Testis (tissue), 3 donors: ENCODE results near the gene TMEM63B. TPM values are rescaled to one million over a fixed set of nuclear protein-coding genes. Genes with fewer than 3 reads are reported as not detected.

Experiments used
- DNase-seq: peaks from one replicate; pipeline ENCODE4 v3.0.0-alpha.2; 2019
- H3K27ac ChIP-seq, 2 donors: fragments of 200-600 bp; sonication (generic); one replicate each; pipeline ENCODE4 v1.5.1; 2019
- H3K27me3 ChIP-seq: fragments of 200-600 bp; sonication (generic); one replicate; pipeline ENCODE4 v1.5.1; 2019
- H3K36me3 ChIP-seq: fragments of 200-600 bp; sonication (generic); one replicate; pipeline ENCODE4 v1.5.1; 2017; ENCODE audit warnings: low read depth; ENCODE audit errors: missing control alignments
- H3K4me1 ChIP-seq: fragments of 200-600 bp; sonication (generic); one replicate; pipeline ENCODE4 v1.5.1; 2019
- H3K4me3 ChIP-seq, 2 donors: fragments of 200-600 bp; sonication (generic); one replicate each; pipeline ENCODE4 v1.5.1; 2017 to 2019
- H3K9me3 ChIP-seq: fragments of 200-600 bp; sonication (generic); one replicate; pipeline ENCODE4 v1.5.1; 2017
- POLR2A ChIP-seq: fragments of 450-650 bp; IDR thresholded peaks from one replicate; pipeline ENCODE4 v1.6.1; 2017; ENCODE audit warnings: antibody characterized with exemption, mild to moderate bottlenecking, moderate library complexity
- WGBS, 2 donors: methylation state at CpG; one replicate each; pipeline ENCODE4 v1.1.5; 2018; 5-methylcytosine and 5-hydroxymethylcytosine counted together
- intact Hi-C: fragments of 100-400 bp; cut with DNase I; formaldehyde crosslinking; loops from one replicate; pipeline ENCODE4 v1.15.1; 2023; ENCODE audit warnings: low total_unique reads
- polyA plus RNA-seq: library from polyadenylated mRNA; stranded (reverse); fragments of 350-450 nt; fragmentation: Illumina TruSeq; extraction: RNeasy Lipid Tissue Mini Kit (QIAGEN cat#74804); gene quantifications from one replicate; pipeline ENCODE4 v1.2.3, GENCODE V29; 2014; ENCODE audit warnings: low read depth, low replicate concordance; ENCODE audit not compliant: insufficient read depth
- total RNA-seq, 2 donors: library from RNA; depleted of rRNA; stranded (reverse); fragments of >200 nt; gene quantifications; one replicate each; pipeline ENCODE4 v1.2.3, GENCODE V29; 2016
- TF ChIP-seq, protein P1 (sequence below), 3 experiments: fragments of 450-650 bp in 2 of 3; fragments of 200-600 bp in 1 of 3; sonication (generic) in 1 of 3; IDR thresholded peaks; one replicate each; pipeline ENCODE4 v1.5.1; 2016 to 2019; ENCODE audit warnings: antibody characterized with exemption in 3 of 3, mild to moderate bottlenecking in 2 of 3, moderate library complexity in 1 of 3

TMEM63B gene
- total and polyA plus RNA-seq, 3 donors from 2014 or later: 79.0 to 170 (median 139) TPM

DNA sequence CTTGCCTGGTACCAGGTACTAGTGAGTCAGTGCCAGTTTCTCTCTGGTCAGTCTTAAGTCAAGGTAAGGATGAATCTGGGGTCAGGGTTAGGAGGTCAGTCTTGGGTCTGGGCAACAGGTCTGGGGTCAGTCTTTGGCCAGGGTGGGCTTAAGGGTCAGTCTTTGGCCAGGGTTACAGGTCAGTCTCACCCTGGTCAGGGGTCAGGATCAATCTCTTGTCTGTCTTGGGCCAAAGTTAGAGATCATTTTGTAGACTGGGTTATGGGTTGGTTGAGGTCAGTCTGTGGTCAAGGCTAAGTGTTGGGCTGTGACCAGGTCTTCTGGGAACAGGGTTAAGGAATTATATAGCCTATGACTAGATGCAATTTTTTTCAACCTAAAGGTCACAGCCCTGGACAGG lies 18.5 kb downstream of the TMEM63B start:
- Histone ChIP-seq H3K9me3 (no peaks in the 10 kb centered on the region), H3K27me3 (no peaks in the 10 kb centered on the region), H3K4me3 (no peak overlapping the region), H3K36me3 (no peaks in the 10 kb centered on the region), H3K4me1 (no peaks in the 10 kb centered on the region), H3K27ac (no peak overlapping the region)
- intact Hi-C loops: no loop called here
- TF ChIP-seq, protein P1, sequence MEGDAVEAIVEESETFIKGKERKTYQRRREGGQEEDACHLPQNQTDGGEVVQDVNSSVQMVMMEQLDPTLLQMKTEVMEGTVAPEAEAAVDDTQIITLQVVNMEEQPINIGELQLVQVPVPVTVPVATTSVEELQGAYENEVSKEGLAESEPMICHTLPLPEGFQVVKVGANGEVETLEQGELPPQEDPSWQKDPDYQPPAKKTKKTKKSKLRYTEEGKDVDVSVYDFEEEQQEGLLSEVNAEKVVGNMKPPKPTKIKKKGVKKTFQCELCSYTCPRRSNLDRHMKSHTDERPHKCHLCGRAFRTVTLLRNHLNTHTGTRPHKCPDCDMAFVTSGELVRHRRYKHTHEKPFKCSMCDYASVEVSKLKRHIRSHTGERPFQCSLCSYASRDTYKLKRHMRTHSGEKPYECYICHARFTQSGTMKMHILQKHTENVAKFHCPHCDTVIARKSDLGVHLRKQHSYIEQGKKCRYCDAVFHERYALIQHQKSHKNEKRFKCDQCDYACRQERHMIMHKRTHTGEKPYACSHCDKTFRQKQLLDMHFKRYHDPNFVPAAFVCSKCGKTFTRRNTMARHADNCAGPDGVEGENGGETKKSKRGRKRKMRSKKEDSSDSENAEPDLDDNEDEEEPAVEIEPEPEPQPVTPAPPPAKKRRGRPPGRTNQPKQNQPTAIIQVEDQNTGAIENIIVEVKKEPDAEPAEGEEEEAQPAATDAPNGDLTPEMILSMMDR (IDR thresholded peaks at IDR 0.05): no peak
- no peak for TF ChIP-seq POLR2A
- DNase-seq: no peak

DNA sequence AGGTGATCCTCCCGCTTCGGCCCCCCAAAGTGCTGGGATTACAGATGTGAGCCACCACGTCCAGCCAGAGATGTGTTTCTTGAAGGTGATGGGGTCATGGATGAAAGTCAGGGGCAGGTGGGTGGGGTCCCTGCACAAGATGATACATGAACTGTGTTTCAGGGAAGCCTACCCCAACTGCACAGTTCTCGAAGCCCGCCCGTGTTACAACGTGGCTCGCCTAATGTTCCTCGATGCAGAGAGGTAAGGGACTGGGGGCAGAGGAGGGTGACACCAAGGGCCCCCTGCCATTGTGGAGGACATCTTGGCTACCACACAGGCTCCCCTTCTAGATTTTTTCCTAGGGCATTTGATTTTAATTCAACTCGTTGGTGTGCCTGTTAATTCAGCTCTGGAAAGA lies 19.3 kb downstream of the TMEM63B start:
- Histone ChIP-seq H3K4me3 (no peak overlapping the region), H3K9me3 (no peaks in the 10 kb centered on the region), H3K27ac (no peak overlapping the region), H3K36me3 (no peaks in the 10 kb centered on the region), H3K27me3 (no peaks in the 10 kb centered on the region), H3K4me1 (no peaks in the 10 kb centered on the region)
- 85 to 86% methylated on average over 7 to 10 of the region's 10 CpGs for WGBS, 2 donors
- intact Hi-C loops: no loop called here
- no peak for DNase-seq
- TF ChIP-seq POLR2A: no peak
- TF ChIP-seq, protein P1 (IDR thresholded peaks at IDR 0.05): no peak

GRCh38 chr6:44147256-44147655 lies 19.9 kb downstream of the TMEM63B start:
- Histone ChIP-seq H3K9me3 (no peaks in the 10 kb centered on the region), H3K4me3 (no peak overlapping the region), H3K4me1 (no peaks in the 10 kb centered on the region), H3K27ac (no peak overlapping the region), H3K36me3 (no peaks in the 10 kb centered on the region), H3K27me3 (no peaks in the 10 kb centered on the region)
- WGBS, 2 donors: 87 to 89% methylated on average over 6 to 7 of the region's 7 CpGs
- no peak for DNase-seq
- TF ChIP-seq, protein P1 (IDR thresholded peaks at IDR 0.05): no peak
- TF ChIP-seq POLR2A: no peak
- intact Hi-C loops: no loop called here

- TF ChIP-seq, protein P1 (IDR thresholded peaks at IDR 0.05): no peak
- TF ChIP-seq POLR2A: no peak
- intact Hi-C loops: no loop called here
- Histone ChIP-seq H3K27me3 (no peaks in the 10 kb centered on the region), H3K27ac (no peak overlapping the region), H3K9me3 (no peaks in the 10 kb centered on the region), H3K36me3 (no peaks in the 10 kb centered on the region), H3K4me3 (no peak overlapping the region), H3K4me1 (no peaks in the 10 kb centered on the region)
- WGBS, 2 donors: 87 to 88% methylated on average over 7 to 9 of the region's 9 CpGs
- DNase-seq: no peak
Observed at GRCh38 chr6:44148306-44148705, 21.0 kb downstream of the TMEM63B start.

- no peak for DNase-seq
- Histone ChIP-seq H3K9me3 (no peaks in the 10 kb centered on the region), H3K27ac (no peak overlapping the region), H3K4me3 (no peak overlapping the region), H3K4me1 (no peaks in the 10 kb centered on the region), H3K27me3 (no peaks in the 10 kb centered on the region), H3K36me3 (no peaks in the 10 kb centered on the region)
- WGBS, 2 donors: 77 to 83% methylated on average over 7 of the region's 7 CpGs
- TF ChIP-seq POLR2A: no peak
- TF ChIP-seq, protein P1 (IDR thresholded peaks at IDR 0.05): no peak
- intact Hi-C loops: loop anchor here (5.0 kb wide), 1 partner anchor 57 kb away; no protein-coding TSS in a partner anchor
Observed at GRCh38 chr6:44149369-44150012, 22.1 kb downstream of the TMEM63B start.
